ENCODE data around the gene BCL11B.

- TF ChIP-seq CTCF (IDR thresholded peaks at IDR 0.05): no peak
- TF ChIP-seq POLR2A (IDR thresholded peaks at IDR 0.05): no peak
Observed at GRCh38 chr14:99190696-99191394, 81.2 kb downstream of the BCL11B start.
